ENCODE results near the gene TRIM45. TPM values are rescaled to one million over a fixed set of nuclear protein-coding genes. Genes with fewer than 3 reads are reported as not detected.

Gene TRIM45
- total RNA-seq, 2 donors from 2014 or later, result 1.5 to 7.1 TPM

GRCh38 chr1:117061986-117062415, 59.5 kb downstream of the TRIM45 start:
- Histone ChIP-seq H3K27ac (no peak overlapping the region), H3K36me3 (no peaks in the 10 kb centered on the region), H3K27me3 (replicated peaks; ENCODE audit: insufficient read depth) (no peaks in the 10 kb centered on the region), H3K4me1 (ENCODE audit: control insufficient read depth in 1 of 2, low read depth in 2 of 2) (peaks cover 5 to 10% of the 10 kb centered on the region in 2 donors), H3K4me3 (no peak overlapping the region), H3K9me3 (no peaks in the 10 kb centered on the region)
- no peak for DNase-seq (ENCODE audit: low spot score)
- no peak for TF ChIP-seq CTCF (IDR thresholded peaks at IDR 0.05)
- ATAC-seq (ENCODE audit: insufficient number of reproducible peaks, low FRiP score, low read depth), result no peak

Other genes starting within 250 kb of the TRIM45 start
- 10 to 100 TPM; 24.5 to 32.7 TPM for gene PTGFRN, start 211.8 kb downstream of the TRIM45 start, total RNA-seq
- 1 to 10 TPM in 1 of 2 donors, under 1 TPM in 1; 0.85 to 1.8 TPM for gene CD101, start 120.0 kb downstream of the TRIM45 start, total RNA-seq
- 10 to 100 TPM; 28.8 to 32.1 TPM for gene TTF2, start 61.4 kb downstream of the TRIM45 start, total RNA-seq
- gene VTCN1, start 89.2 kb upstream of the TRIM45 start, total RNA-seq, result not detected
- gene MAN1A2, start 245.7 kb upstream of the TRIM45 start, total RNA-seq, result 10 to 100 TPM; 27.1 to 48.7 TPM